Thoracic aorta (tissue), 2 donors: Measurements from ENCODE around the gene SLC19A3. TPM values are rescaled to one million over a fixed set of nuclear protein-coding genes. Genes with fewer than 3 reads are reported as not detected.
"Not testable (repeated sequence)": the region's sequence is repeated elsewhere in the genome, so short reads cannot be mapped to it uniquely, and the experiment has no call there.

Experiments used
- ATAC-seq: fragments of 150-250 bp; one replicate; pipeline ENCODE4 v1.8.0; 2017; ENCODE audit warnings: low read depth; ENCODE audit not compliant: insufficient number of reproducible peaks, low FRiP score
- DNase-seq: peaks from one replicate; pipeline ENCODE4 v3.0.0-alpha.2; 2020; ENCODE audit warnings: low spot score
- H3K27ac ChIP-seq, 2 donors: fragments of 200-600 bp; sonication (generic); 1 replicate in 1 of 2; 2 replicates in 1 of 2; pipeline ENCODE4 v1.5.1; 2016; ENCODE audit warnings: mild to moderate bottlenecking in 2 of 2, moderate library complexity in 2 of 2
- H3K27me3 ChIP-seq: fragments of 200-600 bp; sonication (generic); replicated peaks from 2 replicates; pipeline ENCODE4 v1.6.0; 2016; ENCODE audit warnings: mild to moderate bottlenecking; ENCODE audit not compliant: insufficient read depth
- H3K36me3 ChIP-seq: fragments of 200-600 bp; sonication (generic); one replicate; pipeline ENCODE4 v1.5.1; 2016
- H3K4me1 ChIP-seq, 2 donors: fragments of 200-600 bp; sonication (generic); 1 replicate in 1 of 2; 2 replicates in 1 of 2; pipeline versions ENCODE4 v1.5.1 to v1.6.0; 2016; ENCODE audit warnings: low read depth in 2 of 2, mild to moderate bottlenecking in 1 of 2; ENCODE audit not compliant: control insufficient read depth in 1 of 2
- H3K4me3 ChIP-seq: fragments of 200-600 bp; sonication (generic); 2 replicates; pipeline ENCODE4 v1.5.1; 2016; ENCODE audit warnings: mild to moderate bottlenecking
- H3K9me3 ChIP-seq: fragments of 200-600 bp; sonication (generic); 2 replicates; pipeline ENCODE4 v1.5.1; 2016
- CTCF ChIP-seq: fragments of 200-600 bp; sonication (generic); IDR thresholded peaks from one replicate; pipeline ENCODE4 v1.5.1; 2019; ENCODE audit warnings: antibody characterized with exemption
- total RNA-seq, 2 donors: library from RNA; depleted of rRNA; stranded (reverse); fragments of >200 nt; gene quantifications; one replicate each; pipeline versions ENCODE4 v1.1.0 to v1.2.3, GENCODE V29; 2016

Gene SLC19A3
- total RNA-seq, 2 donors from 2014 or later, result 3.7 to 4.9 TPM

- Histone ChIP-seq H3K36me3 (no peaks in the 10 kb centered on the region), H3K4me1 (no peaks in the 10 kb centered on the region), H3K27me3 (no peaks in the 10 kb centered on the region), H3K27ac (no peak within 1 kb of the TSS), H3K4me3 (no peak within 1 kb of the TSS), H3K9me3 (no peaks in the 10 kb centered on the region)
- no peak for ATAC-seq
- TF ChIP-seq CTCF, result no peak
- no peak for DNase-seq
Measured at GRCh38 chr2:227728035-227728434, 10.2 kb upstream of the SLC19A3 start, which contains the start of gene SCYGR7. Gene SCYGR7, plus strand, starts transcription at chr2:227728335. Its CDS starts 0 bp downstream, at chr2:227728335.

- Histone ChIP-seq H3K36me3 (no peaks in the 10 kb centered on the region), H3K27me3 (no peaks in the 10 kb centered on the region), H3K4me1 (no peaks in the 10 kb centered on the region), H3K9me3 (no peaks in the 10 kb centered on the region), H3K27ac (no peak within 1 kb of the TSS), H3K4me3 (no peak within 1 kb of the TSS)
- TF ChIP-seq CTCF, result no peak
- ATAC-seq (no peak), DNase-seq (no peak)
Measured at GRCh38 chr2:227724394-227725039, 6.7 kb upstream of the SLC19A3 start, which contains the start of gene SCYGR6. Gene SCYGR6, minus strand, starts transcription at chr2:227724757. Its CDS starts 0 bp downstream, at chr2:227724757.

GRCh38 chr2:227722821-227723220, 5.0 kb upstream of the SLC19A3 start:
- H3K27ac ChIP-seq, H3K4me3 ChIP-seq, H3K27me3 ChIP-seq, H3K36me3 ChIP-seq, H3K4me1 ChIP-seq, ATAC-seq, H3K9me3 ChIP-seq, DNase-seq: not testable (repeated sequence)

- H3K4me1 ChIP-seq, result peaks cover 0 to 8% of the 10 kb centered on the region in 2 donors
- no peak for TF ChIP-seq CTCF
- no peak overlapping the region for H3K27ac ChIP-seq
- ATAC-seq (no peak), DNase-seq (no peak)
- no peaks in the 10 kb centered on the region for H3K36me3 ChIP-seq
- H3K9me3 ChIP-seq, result no peaks in the 10 kb centered on the region
- H3K27me3 ChIP-seq, result no peaks in the 10 kb centered on the region
- no peak overlapping the region for H3K4me3 ChIP-seq
Measured at GRCh38 chr2:227720680-227721079, 2.9 kb upstream of the SLC19A3 start.

- H3K36me3 ChIP-seq, result no peaks in the 10 kb centered on the region
- no peak overlapping the region for H3K4me3 ChIP-seq
- peaks cover 3 to 8% of the 10 kb centered on the region in 2 donors for H3K4me1 ChIP-seq
- ATAC-seq (no peak), DNase-seq (no peak)
- H3K9me3 ChIP-seq, result no peaks in the 10 kb centered on the region
- H3K27ac ChIP-seq, result no peak overlapping the region
- TF ChIP-seq CTCF, result no peak
- no peaks in the 10 kb centered on the region for H3K27me3 ChIP-seq
Measured at GRCh38 chr2:227719641-227720040, 1.8 kb upstream of the SLC19A3 start.

GRCh38 chr2:227716501-227716900, 1.3 kb downstream of the SLC19A3 start:
- Histone ChIP-seq H3K36me3 (no peaks in the 10 kb centered on the region), H3K4me3 (no peak overlapping the region), H3K27ac (no peak overlapping the region), H3K9me3 (no peaks in the 10 kb centered on the region), H3K4me1 (peaks cover 3 to 8% of the 10 kb centered on the region in 2 donors), H3K27me3 (no peaks in the 10 kb centered on the region)
- no peak for ATAC-seq
- no peak for TF ChIP-seq CTCF
- DNase-seq, result no peak
